ENCODE results near the gene TRMU.
"Not testable (repeated sequence)": the region's sequence is repeated elsewhere in the genome, so short reads cannot be mapped to it uniquely, and the experiment has no call there.

The TRMU gene

GRCh38 chr22:46392137-46392844 lies 56.8 kb downstream of the TRMU start:
- DNase-seq, result no peak

GRCh38 chr22:46393873-46394272 lies 58.4 kb downstream of the TRMU start:
- DNase-seq, result no peak

- DNase-seq, result no peak
These were observed 59.1 kb downstream of the TRMU start for GRCh38 chr22:46394622-46395021.

- DNase-seq, result no peak
These were observed 59.6 kb downstream of the TRMU start for GRCh38 chr22:46395145-46395544.

GRCh38 chr22:46397049-46397448 lies 61.5 kb downstream of the TRMU start:
- not testable (repeated sequence) for DNase-seq

- DNase-seq, result no peak
These were observed 62.0 kb downstream of the TRMU start for GRCh38 chr22:46397514-46397913.

- no peak for DNase-seq
These were observed 62.4 kb downstream of the TRMU start for GRCh38 chr22:46397951-46398350.

- DNase-seq, result no peak
These were observed 63.9 kb downstream of the TRMU start for GRCh38 chr22:46399251-46400024.

GRCh38 chr22:46401370-46401769 lies 65.9 kb downstream of the TRMU start:
- DNase-seq, result no peak

- no peak for DNase-seq
These were observed 67.0 kb downstream of the TRMU start for GRCh38 chr22:46402505-46402904.

- not testable (repeated sequence) for DNase-seq
These were observed 68.4 kb downstream of the TRMU start for GRCh38 chr22:46403880-46404279.

GRCh38 chr22:46405901-46406300 lies 70.4 kb downstream of the TRMU start:
- DNase-seq, result no peak

GRCh38 chr22:46406349-46406748 lies 70.8 kb downstream of the TRMU start:
- DNase-seq, result no peak

- no peak for DNase-seq
These were observed 71.3 kb downstream of the TRMU start for GRCh38 chr22:46406791-46407190.

Measured in stimulated activated CD4-positive, alpha-beta T cell treated with anti-CD3 and anti-CD28 coated beads, Interleukin-2, amount 100 ng/mL, for 48 hours (primary cell).